ENCODE measurements around the gene MCF2L. TPM values are rescaled to one million over a fixed set of nuclear protein-coding genes. Genes with fewer than 3 reads are reported as not detected.
"Not testable (repeated sequence)": the region's sequence is repeated elsewhere in the genome, so short reads cannot be mapped to it uniquely, and the experiment has no call there.

The MCF2L gene
- total RNA-seq, 4 donors from 2014 or later = 62.1 to 186 (median 91.3) TPM

DNA sequence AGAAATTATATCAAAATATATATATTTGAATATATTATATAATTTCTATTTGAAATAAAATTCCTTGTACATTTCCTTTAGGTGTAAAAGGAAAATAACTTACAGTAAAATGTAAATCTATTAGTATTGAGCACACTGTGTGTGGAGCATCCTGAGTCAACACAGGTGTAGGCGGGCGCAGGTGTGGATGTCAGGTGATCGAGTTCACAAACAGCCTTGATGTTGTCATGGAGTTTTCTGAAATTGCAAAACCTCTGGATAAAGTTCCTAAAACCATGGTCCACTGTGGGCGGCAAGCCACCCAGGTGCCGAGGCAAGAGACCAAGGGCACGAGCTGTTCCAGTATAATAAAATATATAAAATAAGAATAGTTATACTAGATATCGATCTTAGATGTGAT, 27.7 kb upstream of the MCF2L start:
- in situ Hi-C loops (cut with MboI; ENCODE audit: low pct_ligation_motif_present in 1 of 4, low pct_unique_long_range_greater_than_20kb in 1 of 4, low sequenced_read_pairs in 3 of 4) (loop anchor here in 3 of 4 donors (25.0 kb wide), 1 partner anchor 446 kb away; no protein-coding TSS in a partner anchor), intact Hi-C loops (cut with DNase I; ENCODE audit: low total_unique reads) (no loop called here)
- 91 to 92% methylated on average over 5 to 7 of the region's 7 CpGs for WGBS, 2 donors (ENCODE audit: low coverage in 1 of 2)
- H3K27ac ChIP-seq = no peak overlapping the region
- TF ChIP-seq POLR2A (IDR thresholded peaks at IDR 0.05) (no peak), EP300 (IDR thresholded peaks at IDR 0.05; ENCODE audit: low read depth) (no peak), POLR2AphosphoS5 (IDR thresholded peaks at IDR 0.05) (no peak)
- TF ChIP-seq, protein P1, sequence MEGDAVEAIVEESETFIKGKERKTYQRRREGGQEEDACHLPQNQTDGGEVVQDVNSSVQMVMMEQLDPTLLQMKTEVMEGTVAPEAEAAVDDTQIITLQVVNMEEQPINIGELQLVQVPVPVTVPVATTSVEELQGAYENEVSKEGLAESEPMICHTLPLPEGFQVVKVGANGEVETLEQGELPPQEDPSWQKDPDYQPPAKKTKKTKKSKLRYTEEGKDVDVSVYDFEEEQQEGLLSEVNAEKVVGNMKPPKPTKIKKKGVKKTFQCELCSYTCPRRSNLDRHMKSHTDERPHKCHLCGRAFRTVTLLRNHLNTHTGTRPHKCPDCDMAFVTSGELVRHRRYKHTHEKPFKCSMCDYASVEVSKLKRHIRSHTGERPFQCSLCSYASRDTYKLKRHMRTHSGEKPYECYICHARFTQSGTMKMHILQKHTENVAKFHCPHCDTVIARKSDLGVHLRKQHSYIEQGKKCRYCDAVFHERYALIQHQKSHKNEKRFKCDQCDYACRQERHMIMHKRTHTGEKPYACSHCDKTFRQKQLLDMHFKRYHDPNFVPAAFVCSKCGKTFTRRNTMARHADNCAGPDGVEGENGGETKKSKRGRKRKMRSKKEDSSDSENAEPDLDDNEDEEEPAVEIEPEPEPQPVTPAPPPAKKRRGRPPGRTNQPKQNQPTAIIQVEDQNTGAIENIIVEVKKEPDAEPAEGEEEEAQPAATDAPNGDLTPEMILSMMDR (IDR thresholded peaks at IDR 0.05) = no peak
- no peaks in the 10 kb centered on the region for H3K27me3 ChIP-seq
- H3K4me3 ChIP-seq = no peak overlapping the region
- H3K36me3 ChIP-seq = no peaks in the 10 kb centered on the region
- peaks cover 0 to 14% (median 11%) of the 10 kb centered on the region in 4 donors for H3K4me1 ChIP-seq
- no peak for DNase-seq
- H3K9me3 ChIP-seq = no peaks in the 10 kb centered on the region

DNA sequence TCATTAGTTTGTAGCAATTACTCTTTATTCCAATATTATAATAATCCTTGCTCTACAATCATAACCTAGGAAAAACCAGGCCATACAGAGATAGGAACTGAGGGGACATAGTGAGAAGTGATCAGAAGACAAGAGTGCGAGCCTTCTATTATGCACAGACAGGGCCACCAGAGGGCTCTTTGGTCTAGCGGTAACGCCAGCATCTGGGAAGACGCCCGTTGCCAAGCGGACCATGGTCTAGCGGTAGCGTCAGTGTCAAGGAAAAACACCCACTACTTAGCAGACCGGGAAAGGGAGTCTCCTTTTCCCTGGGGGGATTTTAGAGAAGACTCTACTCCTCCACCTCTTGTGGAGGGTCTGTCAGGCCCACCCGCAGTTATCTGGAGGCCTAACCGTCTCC, 27.2 kb upstream of the MCF2L start:
- DNase-seq; H3K9me3 ChIP-seq; H3K4me3 ChIP-seq; H3K27me3 ChIP-seq; intact Hi-C loops (cut with DNase I; ENCODE audit: low total_unique reads); H3K36me3 ChIP-seq; H3K27ac ChIP-seq: not testable (repeated sequence)
- peaks cover 0 to 14% (median 11%) of the 10 kb centered on the region in 4 donors for H3K4me1 ChIP-seq
- 66 to 70% methylated on average over 7 to 11 of the region's 11 CpGs for WGBS, 2 donors (ENCODE audit: low coverage in 1 of 2)
- in situ Hi-C loops (cut with MboI; ENCODE audit: low pct_ligation_motif_present in 1 of 4, low pct_unique_long_range_greater_than_20kb in 1 of 4, low sequenced_read_pairs in 3 of 4) = loop anchor here in 3 of 4 donors (25.0 kb wide), 1 partner anchor 446 kb away; no protein-coding TSS in a partner anchor

DNA sequence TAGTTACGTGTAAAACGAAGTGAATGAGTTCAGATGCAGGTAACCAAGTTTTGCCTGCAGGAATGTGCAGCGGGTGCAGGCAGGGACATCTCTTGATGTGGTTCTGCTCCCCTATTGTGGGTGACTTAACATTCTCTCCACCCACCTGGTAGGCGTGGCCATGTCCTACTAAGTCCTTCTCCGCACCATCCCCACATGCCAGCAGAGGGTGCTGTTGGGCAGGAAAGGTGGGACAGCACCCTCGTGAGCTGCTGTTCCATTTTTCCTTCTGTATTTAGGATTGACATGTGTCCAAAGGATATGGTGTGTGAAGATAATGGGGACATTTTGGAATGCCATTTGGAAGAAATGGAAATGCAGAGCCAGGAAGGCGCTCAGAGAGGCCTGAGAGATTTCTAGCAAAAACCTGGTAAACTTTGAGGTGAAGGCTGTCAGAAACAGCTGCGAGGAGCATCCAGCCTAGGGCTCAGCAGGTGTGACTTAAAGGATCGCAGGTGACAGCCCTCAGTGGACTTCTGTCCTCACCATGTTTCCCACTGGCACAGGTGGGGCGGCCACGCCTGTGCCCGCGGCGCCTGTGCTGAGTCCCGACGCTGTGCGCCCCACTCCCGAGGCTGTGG, 26.2 kb upstream of the MCF2L start:
- Histone ChIP-seq H3K9me3 (no peaks in the 10 kb centered on the region), H3K4me1 (peaks cover 0 to 14% (median 11%) of the 10 kb centered on the region in 4 donors), H3K27me3 (no peaks in the 10 kb centered on the region), H3K27ac (peak overlapping the region in 3 of 4 donors; percentile 17 to 69 (median 41)), H3K4me3 (peak overlapping the region; percentile 29 to 61 (median 46)), H3K36me3 (no peaks in the 10 kb centered on the region)
- no peak for TF ChIP-seq EP300 (IDR thresholded peaks at IDR 0.05; ENCODE audit: low read depth)
- no peak for TF ChIP-seq POLR2A (IDR thresholded peaks at IDR 0.05)
- TF ChIP-seq, protein P1 (IDR thresholded peaks at IDR 0.05) = peak; percentile 92 to 96 (median 94)
- TF ChIP-seq POLR2AphosphoS5 (IDR thresholded peaks at IDR 0.05) = peak in 1 of 3 donors; percentile 8
- intact Hi-C loops (cut with DNase I; ENCODE audit: low total_unique reads) = no loop called here
- 0 to 1% methylated on average over 1 to 17 of the region's 18 CpGs for WGBS, 2 donors (ENCODE audit: low coverage in 1 of 2)
- in situ Hi-C loops (cut with MboI; ENCODE audit: low pct_ligation_motif_present in 1 of 4, low pct_unique_long_range_greater_than_20kb in 1 of 4, low sequenced_read_pairs in 3 of 4) = loop anchor here in 3 of 4 donors (25.0 kb wide), 1 partner anchor 445 kb away; no protein-coding TSS in a partner anchor
- DNase-seq = peak; percentile 99

DNA sequence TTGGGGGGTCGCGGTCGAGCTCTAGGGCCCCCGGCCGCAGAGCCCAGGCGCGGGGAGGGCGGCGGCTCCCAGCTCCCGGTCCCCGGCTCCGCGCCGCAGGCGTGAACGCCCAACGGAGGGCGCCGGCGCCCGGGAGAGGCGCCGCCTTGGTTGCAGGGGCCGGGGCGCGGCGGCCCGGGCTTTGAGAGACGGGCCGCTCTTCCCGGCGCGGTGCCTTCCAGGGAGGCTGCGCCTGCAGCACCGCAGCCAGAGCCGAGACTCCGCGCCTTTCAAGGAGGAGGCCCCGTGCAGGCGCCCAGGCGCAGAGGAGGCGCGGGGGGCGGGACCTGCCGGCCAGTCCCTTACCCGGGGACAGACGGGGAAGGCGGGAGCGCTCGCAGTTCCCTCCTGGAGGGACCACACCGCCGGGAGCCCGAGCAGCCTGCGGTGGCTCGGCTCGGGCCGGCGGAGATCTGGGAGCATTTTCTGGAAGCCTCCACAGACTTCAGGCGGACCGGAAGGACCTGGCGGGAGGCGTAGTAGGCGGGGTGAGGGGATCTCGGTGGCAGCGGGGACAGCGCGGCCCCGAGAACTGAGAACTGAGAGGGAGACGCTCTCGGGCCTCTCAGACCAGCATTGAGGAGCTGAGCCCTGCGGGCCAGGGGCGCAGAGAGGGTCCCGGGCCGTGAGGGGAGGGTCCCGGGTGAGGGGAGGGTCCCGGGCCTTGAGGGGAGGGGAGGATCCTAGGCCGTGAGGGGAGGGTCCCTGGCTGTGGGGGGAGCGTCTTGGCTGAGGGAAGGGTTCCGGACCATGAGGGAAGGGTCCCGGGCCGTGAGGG, 25.5 kb upstream of the MCF2L start:
- TF ChIP-seq, protein P1 (IDR thresholded peaks at IDR 0.05) = no peak
- no peak for TF ChIP-seq POLR2A (IDR thresholded peaks at IDR 0.05)
- no peak for TF ChIP-seq POLR2AphosphoS5 (IDR thresholded peaks at IDR 0.05)
- TF ChIP-seq EP300 (IDR thresholded peaks at IDR 0.05; ENCODE audit: low read depth) = no peak
- Histone ChIP-seq H3K27ac (peak overlapping the region in 3 of 4 donors; percentile 17 to 69 (median 41)), H3K27me3 (no peaks in the 10 kb centered on the region), H3K36me3 (no peaks in the 10 kb centered on the region), H3K9me3 (no peaks in the 10 kb centered on the region), H3K4me1 (peaks cover 0 to 14% (median 11%) of the 10 kb centered on the region in 4 donors), H3K4me3 (peak overlapping the region; percentile 29 to 61 (median 46))
- 0 to 2% methylated on average over 1 to 38 of the region's 81 CpGs for WGBS, 2 donors (ENCODE audit: low coverage in 1 of 2)
- peak; percentile 40 for DNase-seq
- intact Hi-C loops (cut with DNase I; ENCODE audit: low total_unique reads) (no loop called here), in situ Hi-C loops (cut with MboI; ENCODE audit: low pct_ligation_motif_present in 1 of 4, low pct_unique_long_range_greater_than_20kb in 1 of 4, low sequenced_read_pairs in 3 of 4) (loop anchor here in 3 of 4 donors (25.0 kb wide), 1 partner anchor 444 kb away; no protein-coding TSS in a partner anchor)

All from transverse colon (tissue), 4 donors.